KMS-11 (cell line): ENCODE results near the gene SMURF1.

Experiments
- H2AFZ ChIP-seq: fragments of 200-600 bp; sonication (generic); 2 replicates; pipeline ENCODE4 v1.6.1; 2016; ENCODE audit warnings: antibody characterized with exemption, mixed run types, low read depth
- H3K27ac ChIP-seq: fragments of 200-600 bp; sonication (generic); 2 replicates; pipeline ENCODE4 v1.6.1; 2016; ENCODE audit warnings: mild to moderate bottlenecking, mixed run types
- H3K27me3 ChIP-seq: fragments of 200-600 bp; sonication (generic); 2 replicates; pipeline ENCODE4 v1.6.1; 2017; ENCODE audit warnings: mild to moderate bottlenecking, low read depth, mixed run types, moderate library complexity; ENCODE audit not compliant: insufficient read depth
- H3K36me3 ChIP-seq: fragments of 200-600 bp; sonication (generic); 2 replicates; pipeline ENCODE4 v1.6.1; 2017; ENCODE audit warnings: mild to moderate bottlenecking, mixed run types; ENCODE audit not compliant: insufficient read depth
- H3K4me1 ChIP-seq: fragments of 200-600 bp; sonication (generic); 2 replicates; pipeline ENCODE4 v1.6.1; 2016; ENCODE audit warnings: mild to moderate bottlenecking, low read depth, mixed run types; ENCODE audit not compliant: poor library complexity, severe bottlenecking
- H3K4me2 ChIP-seq: fragments of 200-600 bp; sonication (generic); 2 replicates; pipeline ENCODE4 v1.7.0; 2016; ENCODE audit warnings: mild to moderate bottlenecking, mixed run types
- H3K4me3 ChIP-seq: fragments of 200-600 bp; sonication (generic); IDR thresholded peaks from 2 replicates; pipeline ENCODE4 v1.6.1; 2017; ENCODE audit warnings: low read depth, low read length, mixed read lengths; ENCODE audit not compliant: insufficient read depth
- H3K79me2 ChIP-seq: fragments of 200-600 bp; sonication (generic); 2 replicates; pipeline ENCODE4 v1.6.1; 2016; ENCODE audit warnings: low read depth, mixed run types; ENCODE audit not compliant: insufficient read depth
- H3K9ac ChIP-seq: fragments of 200-600 bp; sonication (generic); 2 replicates; pipeline ENCODE4 v1.6.1; 2016; ENCODE audit warnings: mild to moderate bottlenecking, mixed run types
- H4K20me1 ChIP-seq: fragments of 200-600 bp; sonication (generic); 2 replicates; pipeline ENCODE4 v1.6.1; 2016; ENCODE audit warnings: mild to moderate bottlenecking, mixed run types; ENCODE audit not compliant: insufficient read depth
- CTCF ChIP-seq: fragments of 200-600 bp; sonication (generic); conservative IDR thresholded peaks from 2 replicates; pipeline ENCODE4 v1.6.1; 2017; ENCODE audit warnings: low read depth, mild to moderate bottlenecking, antibody characterized with exemption, low read length, moderate library complexity, mixed read lengths

SMURF1 gene

GRCh38 chr7:99095698-99096097 is 48.2 kb downstream of the SMURF1 start:
- Histone ChIP-seq H3K9ac (no peak overlapping the region), H3K36me3 (no peaks in the 10 kb centered on the region; the same call in 1 of the 2 replicates), H3K27ac (no peak overlapping the region), H3K27me3 (no peaks in the 10 kb centered on the region), H3K4me3 (no peak overlapping the region), H3K4me2 (no peak overlapping the region), H2AFZ (no peak overlapping the region), H3K4me1 (peaks cover 19% of the 10 kb centered on the region), H3K79me2 (peaks cover 53% of the 10 kb centered on the region; the same call in 1 of the 2 replicates), H4K20me1 (no peaks in the 10 kb centered on the region; the same call in 1 of the 2 replicates)
- no peak for TF ChIP-seq CTCF

GRCh38 chr7:99094401-99094800 is 49.5 kb downstream of the SMURF1 start:
- Histone ChIP-seq H3K27ac (no peak overlapping the region), H4K20me1 (no peaks in the 10 kb centered on the region; the same call in 1 of the 2 replicates), H3K4me1 (peaks cover 19% of the 10 kb centered on the region), H2AFZ (no peak overlapping the region), H3K9ac (no peak overlapping the region), H3K79me2 (peaks cover 49% of the 10 kb centered on the region; the same call in 1 of the 2 replicates), H3K4me2 (no peak overlapping the region), H3K27me3 (no peaks in the 10 kb centered on the region), H3K36me3 (no peaks in the 10 kb centered on the region), H3K4me3 (no peak overlapping the region)
- no peak for TF ChIP-seq CTCF

GRCh38 chr7:99092064-99092720 is 51.7 kb downstream of the SMURF1 start:
- H3K4me1 ChIP-seq = peaks cover 12% of the 10 kb centered on the region
- no peak overlapping the region for H3K27ac ChIP-seq
- no peaks in the 10 kb centered on the region; the same call in 1 of the 2 replicates for H4K20me1 ChIP-seq
- no peak overlapping the region for H3K4me2 ChIP-seq
- no peaks in the 10 kb centered on the region for H3K36me3 ChIP-seq
- no peak for TF ChIP-seq CTCF
- no peak overlapping the region for H3K4me3 ChIP-seq
- no peaks in the 10 kb centered on the region for H3K27me3 ChIP-seq
- H2AFZ ChIP-seq = no peak overlapping the region
- H3K79me2 ChIP-seq = peaks cover 37% of the 10 kb centered on the region; the same call in 1 of the 2 replicates
- H3K9ac ChIP-seq = no peak overlapping the region

GRCh38 chr7:99090771-99091542 is 53.0 kb downstream of the SMURF1 start:
- no peaks in the 10 kb centered on the region for H3K36me3 ChIP-seq
- peaks cover 31% of the 10 kb centered on the region; the same call in 1 of the 2 replicates for H3K79me2 ChIP-seq

More at GRCh38 chr7:99090771-99091542, 53.0 kb downstream of the SMURF1 start:
- H3K4me3 ChIP-seq = no peak overlapping the region
- H3K4me2 ChIP-seq = no peak overlapping the region
- TF ChIP-seq CTCF = no peak
- H4K20me1 ChIP-seq = no peaks in the 10 kb centered on the region; the same call in none of the 2 replicates
- no peak overlapping the region for H3K27ac ChIP-seq
- peaks cover under 1% of the 10 kb centered on the region for H3K4me1 ChIP-seq
- H3K27me3 ChIP-seq = no peaks in the 10 kb centered on the region
- no peak overlapping the region for H3K9ac ChIP-seq
- no peak overlapping the region for H2AFZ ChIP-seq
